ENCODE results near the gene SLC25A45. TPM values are rescaled to one million over a fixed set of nuclear protein-coding genes. Genes with fewer than 3 reads are reported as not detected.

The SLC25A45 gene
- total and polyA plus RNA-seq, 2 donors from 2014 or later = 4.1 to 14.7 TPM

DNA sequence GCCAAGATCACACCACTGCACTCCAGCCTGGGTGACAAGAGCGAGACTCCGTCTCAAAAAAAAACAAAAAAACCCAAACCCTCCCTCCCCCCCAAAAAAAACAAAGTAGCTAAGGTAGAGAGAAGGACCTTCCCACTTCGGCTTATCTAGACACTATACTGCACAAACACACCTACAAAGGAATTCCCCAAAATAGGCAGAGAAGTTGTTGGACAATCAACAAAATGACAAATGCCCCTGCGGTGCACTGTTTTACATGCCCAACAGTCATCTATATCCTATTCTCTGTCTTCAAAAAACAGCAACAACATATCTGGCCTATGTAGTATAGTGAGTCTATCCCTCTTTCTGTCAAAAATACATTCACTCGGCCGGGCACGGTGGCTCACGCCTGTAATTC is 55.4 kb downstream of the SLC25A45 start:
- Histone ChIP-seq H3K27me3 (ENCODE audit: control insufficient read depth, insufficient read depth, low read length) (no peaks in the 10 kb centered on the region), H3K9me3 (ENCODE audit: control insufficient read depth in 2 of 3, insufficient read depth in 1 of 3, low read length in 3 of 3) (no peaks in the 10 kb centered on the region), H3K4me3 (ENCODE audit: low read length in 3 of 3) (no peak overlapping the region), H3K4me1 (ENCODE audit: control insufficient read depth in 2 of 3, insufficient read depth in 2 of 3, low read depth in 1 of 3, low read length in 3 of 3) (no peaks in the 10 kb centered on the region), H3K9ac (ENCODE audit: low read length in 3 of 3) (no peak overlapping the region), H3K36me3 (ENCODE audit: control insufficient read depth in 2 of 3, insufficient read depth in 3 of 3, low read length in 3 of 3) (peaks cover 0 to 7% (median 3%) of the 10 kb centered on the region in 3 donors), H3K27ac (ENCODE audit: low read depth in 2 of 2, low read length in 2 of 2) (no peak overlapping the region)
- FAIRE-seq (no peak), DNase-seq (no peak)
- intact Hi-C loops (cut with DNase I) = loop anchor here (5.0 kb wide), 1 partner anchor 50 kb away; no protein-coding TSS in a partner anchor
- TF ChIP-seq, protein P1, sequence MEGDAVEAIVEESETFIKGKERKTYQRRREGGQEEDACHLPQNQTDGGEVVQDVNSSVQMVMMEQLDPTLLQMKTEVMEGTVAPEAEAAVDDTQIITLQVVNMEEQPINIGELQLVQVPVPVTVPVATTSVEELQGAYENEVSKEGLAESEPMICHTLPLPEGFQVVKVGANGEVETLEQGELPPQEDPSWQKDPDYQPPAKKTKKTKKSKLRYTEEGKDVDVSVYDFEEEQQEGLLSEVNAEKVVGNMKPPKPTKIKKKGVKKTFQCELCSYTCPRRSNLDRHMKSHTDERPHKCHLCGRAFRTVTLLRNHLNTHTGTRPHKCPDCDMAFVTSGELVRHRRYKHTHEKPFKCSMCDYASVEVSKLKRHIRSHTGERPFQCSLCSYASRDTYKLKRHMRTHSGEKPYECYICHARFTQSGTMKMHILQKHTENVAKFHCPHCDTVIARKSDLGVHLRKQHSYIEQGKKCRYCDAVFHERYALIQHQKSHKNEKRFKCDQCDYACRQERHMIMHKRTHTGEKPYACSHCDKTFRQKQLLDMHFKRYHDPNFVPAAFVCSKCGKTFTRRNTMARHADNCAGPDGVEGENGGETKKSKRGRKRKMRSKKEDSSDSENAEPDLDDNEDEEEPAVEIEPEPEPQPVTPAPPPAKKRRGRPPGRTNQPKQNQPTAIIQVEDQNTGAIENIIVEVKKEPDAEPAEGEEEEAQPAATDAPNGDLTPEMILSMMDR (IDR thresholded peaks at IDR 0.05; ENCODE audit: borderline replicate concordance, extremely low read depth, insufficient read depth) = no peak

DNA sequence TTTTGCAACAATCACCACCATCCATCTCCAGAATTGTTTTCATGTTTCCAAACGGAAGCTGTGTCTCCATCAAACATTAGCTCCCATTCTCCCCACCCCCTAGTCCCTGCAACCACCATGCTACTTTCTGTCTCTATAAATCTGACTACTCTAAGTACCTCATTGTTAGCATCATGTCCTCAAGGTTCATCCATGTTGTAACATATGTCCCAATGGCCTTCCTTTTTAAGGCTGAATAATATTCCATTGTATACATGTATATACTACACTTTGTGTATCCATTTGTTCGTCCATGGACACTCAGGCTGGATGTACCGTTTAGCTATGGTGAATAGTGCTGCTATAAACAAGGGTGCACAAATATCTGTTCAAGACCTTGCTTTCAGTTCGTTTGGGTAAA is 57.0 kb downstream of the SLC25A45 start:
- Histone ChIP-seq H3K27ac (ENCODE audit: low read depth in 2 of 2, low read length in 2 of 2) (no peak overlapping the region), H3K4me3 (ENCODE audit: low read length in 3 of 3) (no peak overlapping the region), H3K36me3 (ENCODE audit: control insufficient read depth in 2 of 3, insufficient read depth in 3 of 3, low read length in 3 of 3) (peaks cover 3 to 7% (median 4%) of the 10 kb centered on the region in 3 donors), H3K27me3 (ENCODE audit: control insufficient read depth, insufficient read depth, low read length) (no peaks in the 10 kb centered on the region), H3K4me1 (ENCODE audit: control insufficient read depth in 2 of 3, insufficient read depth in 2 of 3, low read depth in 1 of 3, low read length in 3 of 3) (no peaks in the 10 kb centered on the region), H3K9me3 (ENCODE audit: control insufficient read depth in 2 of 3, insufficient read depth in 1 of 3, low read length in 3 of 3) (no peaks in the 10 kb centered on the region), H3K9ac (ENCODE audit: low read length in 3 of 3) (no peak overlapping the region)
- no peak for FAIRE-seq
- TF ChIP-seq, protein P1 (IDR thresholded peaks at IDR 0.05; ENCODE audit: borderline replicate concordance, extremely low read depth, insufficient read depth) = no peak
- intact Hi-C loops (cut with DNase I) = loop anchor here (5.0 kb wide), 1 partner anchor 48 kb away; no protein-coding TSS in a partner anchor
- no peak for DNase-seq

Other genes starting within 250 kb of the SLC25A45 start
- gene SYVN1, start 248.1 kb downstream of the SLC25A45 start, total RNA-seq = 69.8 TPM
- gene SYVN1, start 248.1 kb downstream of the SLC25A45 start, polyA plus RNA-seq (ENCODE audit: insufficient read depth, low read depth, low replicate concordance) = 21.2 TPM
- gene SPDYC, start 212.4 kb downstream of the SLC25A45 start, total RNA-seq = not detected
- gene SPDYC, start 212.4 kb downstream of the SLC25A45 start, polyA plus RNA-seq (ENCODE audit: insufficient read depth, low read depth, low replicate concordance) = 0.43 TPM
- gene CAPN1, start 200.7 kb downstream of the SLC25A45 start, total RNA-seq = 328 TPM
- gene CAPN1, start 200.7 kb downstream of the SLC25A45 start, polyA plus RNA-seq (ENCODE audit: insufficient read depth, low read depth, low replicate concordance) = 92.5 TPM
- 6.5 TPM for gene POLA2, start 120.7 kb downstream of the SLC25A45 start, total RNA-seq
- 13.6 TPM for gene POLA2, start 120.7 kb downstream of the SLC25A45 start, polyA plus RNA-seq (ENCODE audit: insufficient read depth, low read depth, low replicate concordance)
- gene CDC42EP2, start 67.8 kb downstream of the SLC25A45 start, total RNA-seq = 13.7 TPM
- 19.4 TPM for gene CDC42EP2, start 67.8 kb downstream of the SLC25A45 start, polyA plus RNA-seq (ENCODE audit: insufficient read depth, low read depth, low replicate concordance)
- 58.5 TPM for gene DPF2, start 48.8 kb downstream of the SLC25A45 start, total RNA-seq
- gene DPF2, start 48.8 kb downstream of the SLC25A45 start, polyA plus RNA-seq (ENCODE audit: insufficient read depth, low read depth, low replicate concordance) = 25.9 TPM
- 0.19 TPM for gene TIGD3, start 27.9 kb downstream of the SLC25A45 start, total RNA-seq
- 0.95 TPM for gene TIGD3, start 27.9 kb downstream of the SLC25A45 start, polyA plus RNA-seq (ENCODE audit: insufficient read depth, low read depth, low replicate concordance)
- 41.3 TPM for gene FRMD8, start 4.0 kb upstream of the SLC25A45 start, total RNA-seq
- 9.4 TPM for gene FRMD8, start 4.0 kb upstream of the SLC25A45 start, polyA plus RNA-seq (ENCODE audit: insufficient read depth, low read depth, low replicate concordance)
- 1,006 TPM for gene NEAT1, start 40.2 kb upstream of the SLC25A45 start, total RNA-seq
- gene NEAT1, start 40.2 kb upstream of the SLC25A45 start, polyA plus RNA-seq (ENCODE audit: insufficient read depth, low read depth, low replicate concordance) = 595 TPM
- gene MALAT1, start 116.4 kb upstream of the SLC25A45 start, total RNA-seq = 15,262 TPM
- 219 TPM for gene MALAT1, start 116.4 kb upstream of the SLC25A45 start, polyA plus RNA-seq (ENCODE audit: insufficient read depth, low read depth, low replicate concordance)
- gene SCYL1, start 142.4 kb upstream of the SLC25A45 start, total RNA-seq = 72.2 TPM
- 78.9 TPM for gene SCYL1, start 142.4 kb upstream of the SLC25A45 start, polyA plus RNA-seq (ENCODE audit: insufficient read depth, low read depth, low replicate concordance)
- gene LTBP3, start 175.7 kb upstream of the SLC25A45 start, total RNA-seq = 165 TPM
- 61.6 TPM for gene LTBP3, start 175.7 kb upstream of the SLC25A45 start, polyA plus RNA-seq (ENCODE audit: insufficient read depth, low read depth, low replicate concordance)
- 32.0 TPM for gene ZNRD2, start 187.8 kb upstream of the SLC25A45 start, total RNA-seq
- gene ZNRD2, start 187.8 kb upstream of the SLC25A45 start, polyA plus RNA-seq (ENCODE audit: insufficient read depth, low read depth, low replicate concordance) = 60.4 TPM
- 36.7 TPM for gene FAM89B, start 189.9 kb upstream of the SLC25A45 start, total RNA-seq
- 33.5 TPM for gene FAM89B, start 189.9 kb upstream of the SLC25A45 start, polyA plus RNA-seq (ENCODE audit: insufficient read depth, low read depth, low replicate concordance)
- gene EHBP1L1, start 193.4 kb upstream of the SLC25A45 start, total RNA-seq = 95.4 TPM
- gene EHBP1L1, start 193.4 kb upstream of the SLC25A45 start, polyA plus RNA-seq (ENCODE audit: insufficient read depth, low read depth, low replicate concordance) = 20.5 TPM
- 0.25 TPM for gene KCNK7, start 213.2 kb upstream of the SLC25A45 start, total RNA-seq
- gene KCNK7, start 213.2 kb upstream of the SLC25A45 start, polyA plus RNA-seq (ENCODE audit: insufficient read depth, low read depth, low replicate concordance) = not detected
- 89.1 TPM for gene MAP3K11, start 231.6 kb upstream of the SLC25A45 start, total RNA-seq
- gene MAP3K11, start 231.6 kb upstream of the SLC25A45 start, polyA plus RNA-seq (ENCODE audit: insufficient read depth, low read depth, low replicate concordance) = 55.7 TPM
- 44.4 TPM for gene PCNX3, start 233.1 kb upstream of the SLC25A45 start, total RNA-seq
- gene PCNX3, start 233.1 kb upstream of the SLC25A45 start, polyA plus RNA-seq (ENCODE audit: insufficient read depth, low read depth, low replicate concordance) = 13.6 TPM

Data from kidney (tissue), 14 donors.